Osteoblast (primary cell): Measurements from ENCODE around the gene TRDMT1. TPM values are rescaled to one million over a fixed set of nuclear protein-coding genes. Genes with fewer than 3 reads are reported as not detected.

Experiments
- DNase-seq: peaks from one replicate; pipeline ENCODE4 v3.0.0; 2011; ENCODE audit warnings: low spot score, mixed read lengths; ENCODE audit not compliant: insufficient read length; ENCODE audit errors: missing footprints
- H2AFZ ChIP-seq: 2 replicates; pipeline ENCODE4 v1.6.0; 2011; ENCODE audit warnings: mild to moderate bottlenecking, low read length
- H3K27ac ChIP-seq: 2 replicates; pipeline ENCODE4 v1.5.1; 2011; ENCODE audit warnings: mild to moderate bottlenecking, low read depth, low read length, moderate library complexity
- H3K27me3 ChIP-seq: 2 replicates; pipeline ENCODE4 v1.6.0; 2012; ENCODE audit warnings: mild to moderate bottlenecking, control low read depth, inconsistent platforms, low read length, moderate library complexity; ENCODE audit not compliant: insufficient read depth
- H3K36me3 ChIP-seq: 2 replicates; pipeline ENCODE4 v1.5.1; 2011; ENCODE audit warnings: mild to moderate bottlenecking, low read length, control low read depth, moderate library complexity; ENCODE audit not compliant: insufficient read depth
- H3K4me1 ChIP-seq: 2 replicates; pipeline ENCODE4 v1.5.1; 2011; ENCODE audit warnings: mild to moderate bottlenecking, low read length, control low read depth, moderate library complexity; ENCODE audit not compliant: insufficient read depth
- H3K4me2 ChIP-seq: 2 replicates; pipeline ENCODE4 v1.6.0; 2011; ENCODE audit warnings: mild to moderate bottlenecking, low read length; ENCODE audit not compliant: insufficient read depth
- H3K4me3 ChIP-seq: fragments of 200-600 bp; sonication (generic); 3 replicates; pipeline ENCODE4 v1.5.1; 2012; ENCODE audit warnings: mild to moderate bottlenecking, low read length, inconsistent platforms; ENCODE audit not compliant: insufficient read depth
- H3K79me2 ChIP-seq: 2 replicates; pipeline ENCODE4 v1.6.0; 2012; ENCODE audit warnings: mild to moderate bottlenecking, low read length, control low read depth, inconsistent platforms; ENCODE audit not compliant: insufficient read depth
- H3K9me3 ChIP-seq: 2 replicates; pipeline ENCODE4 v1.5.1; 2011; ENCODE audit warnings: low read depth, low read length, control low read depth
- H4K20me1 ChIP-seq: 2 replicates; pipeline ENCODE4 v1.6.0; 2012; ENCODE audit warnings: mild to moderate bottlenecking, low read length, control low read depth; ENCODE audit not compliant: insufficient read depth
- small RNA-seq: library from RNA; depleted of rRNA; stranded (forward); fragments of <200 nt; gene quantifications from one replicate; pipeline ENCODE3, GENCODE V24; 2012
- total RNA-seq: library from RNA; depleted of rRNA; stranded (reverse); fragments of >200 nt; gene quantifications from 2 replicates; pipeline ENCODE4 v1.2.3, GENCODE V29; 2012
- TF ChIP-seq, protein P1 (sequence below): IDR thresholded peaks from 2 replicates; pipeline ENCODE4 v1.5.1; 2011; ENCODE audit warnings: mild to moderate bottlenecking, low read depth, low read length, moderate library complexity; ENCODE audit errors: extremely low read depth

TRDMT1 gene
- total RNA-seq, 1 donor = 7.6 TPM

GRCh38 chr10:17098012-17098411 is 103.5 kb downstream of the TRDMT1 start:
- TF ChIP-seq, protein P1, sequence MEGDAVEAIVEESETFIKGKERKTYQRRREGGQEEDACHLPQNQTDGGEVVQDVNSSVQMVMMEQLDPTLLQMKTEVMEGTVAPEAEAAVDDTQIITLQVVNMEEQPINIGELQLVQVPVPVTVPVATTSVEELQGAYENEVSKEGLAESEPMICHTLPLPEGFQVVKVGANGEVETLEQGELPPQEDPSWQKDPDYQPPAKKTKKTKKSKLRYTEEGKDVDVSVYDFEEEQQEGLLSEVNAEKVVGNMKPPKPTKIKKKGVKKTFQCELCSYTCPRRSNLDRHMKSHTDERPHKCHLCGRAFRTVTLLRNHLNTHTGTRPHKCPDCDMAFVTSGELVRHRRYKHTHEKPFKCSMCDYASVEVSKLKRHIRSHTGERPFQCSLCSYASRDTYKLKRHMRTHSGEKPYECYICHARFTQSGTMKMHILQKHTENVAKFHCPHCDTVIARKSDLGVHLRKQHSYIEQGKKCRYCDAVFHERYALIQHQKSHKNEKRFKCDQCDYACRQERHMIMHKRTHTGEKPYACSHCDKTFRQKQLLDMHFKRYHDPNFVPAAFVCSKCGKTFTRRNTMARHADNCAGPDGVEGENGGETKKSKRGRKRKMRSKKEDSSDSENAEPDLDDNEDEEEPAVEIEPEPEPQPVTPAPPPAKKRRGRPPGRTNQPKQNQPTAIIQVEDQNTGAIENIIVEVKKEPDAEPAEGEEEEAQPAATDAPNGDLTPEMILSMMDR = no peak
- Histone ChIP-seq H3K79me2 (no peaks in the 10 kb centered on the region), H3K27me3 (no peaks in the 10 kb centered on the region), H3K27ac (no peak overlapping the region), H2AFZ (no peak overlapping the region), H3K36me3 (no peaks in the 10 kb centered on the region), H3K4me3 (no peak overlapping the region), H3K9me3 (no peaks in the 10 kb centered on the region), H3K4me1 (no peaks in the 10 kb centered on the region), H3K4me2 (no peak overlapping the region), H4K20me1 (no peaks in the 10 kb centered on the region)
- no peak for DNase-seq

Small RNA genes lying within 50 kb of the gene (small RNA-seq; reads per million reads assigned to genes)
- gene AC067747.1 = not detected

Other genes starting within 250 kb of the TRDMT1 start
- gene CUBN, start 71.9 kb downstream of the TRDMT1 start, total RNA-seq = 0.88 and 1.1 TPM in 2 replicates
- 10,072 and 10,643 TPM in 2 replicates for gene VIM, start 26.6 kb upstream of the TRDMT1 start, total RNA-seq